ENCODE measurements around the gene PTER.

Gene PTER

DNA sequence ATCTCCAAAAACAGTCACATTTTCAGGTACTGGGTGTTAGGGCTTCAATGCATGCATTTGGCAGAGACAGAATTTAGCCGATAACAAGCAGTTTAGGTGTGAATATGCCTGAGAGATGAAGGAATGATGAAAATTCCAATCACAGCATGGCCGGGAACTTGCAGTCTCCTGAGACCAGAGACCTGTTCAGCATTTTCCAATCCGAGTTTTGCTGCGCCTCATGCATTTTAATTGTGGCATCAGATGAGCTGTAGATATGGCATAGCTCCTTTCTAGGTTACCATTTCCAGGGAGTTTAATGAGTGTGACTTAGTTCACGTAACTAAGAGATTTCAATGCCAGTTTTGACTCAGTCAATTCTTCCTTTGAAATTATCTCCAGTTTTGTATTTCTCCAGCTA lies 99.3 kb downstream of the PTER start:
- no peak overlapping the region for H3K4me3 ChIP-seq (ENCODE audit: low read depth, low read length)
- TF ChIP-seq, protein P1, sequence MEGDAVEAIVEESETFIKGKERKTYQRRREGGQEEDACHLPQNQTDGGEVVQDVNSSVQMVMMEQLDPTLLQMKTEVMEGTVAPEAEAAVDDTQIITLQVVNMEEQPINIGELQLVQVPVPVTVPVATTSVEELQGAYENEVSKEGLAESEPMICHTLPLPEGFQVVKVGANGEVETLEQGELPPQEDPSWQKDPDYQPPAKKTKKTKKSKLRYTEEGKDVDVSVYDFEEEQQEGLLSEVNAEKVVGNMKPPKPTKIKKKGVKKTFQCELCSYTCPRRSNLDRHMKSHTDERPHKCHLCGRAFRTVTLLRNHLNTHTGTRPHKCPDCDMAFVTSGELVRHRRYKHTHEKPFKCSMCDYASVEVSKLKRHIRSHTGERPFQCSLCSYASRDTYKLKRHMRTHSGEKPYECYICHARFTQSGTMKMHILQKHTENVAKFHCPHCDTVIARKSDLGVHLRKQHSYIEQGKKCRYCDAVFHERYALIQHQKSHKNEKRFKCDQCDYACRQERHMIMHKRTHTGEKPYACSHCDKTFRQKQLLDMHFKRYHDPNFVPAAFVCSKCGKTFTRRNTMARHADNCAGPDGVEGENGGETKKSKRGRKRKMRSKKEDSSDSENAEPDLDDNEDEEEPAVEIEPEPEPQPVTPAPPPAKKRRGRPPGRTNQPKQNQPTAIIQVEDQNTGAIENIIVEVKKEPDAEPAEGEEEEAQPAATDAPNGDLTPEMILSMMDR (IDR thresholded peaks at IDR 0.05; ENCODE audit: borderline replicate concordance, insufficient read depth, low read depth, low read length), result no peak

DNA sequence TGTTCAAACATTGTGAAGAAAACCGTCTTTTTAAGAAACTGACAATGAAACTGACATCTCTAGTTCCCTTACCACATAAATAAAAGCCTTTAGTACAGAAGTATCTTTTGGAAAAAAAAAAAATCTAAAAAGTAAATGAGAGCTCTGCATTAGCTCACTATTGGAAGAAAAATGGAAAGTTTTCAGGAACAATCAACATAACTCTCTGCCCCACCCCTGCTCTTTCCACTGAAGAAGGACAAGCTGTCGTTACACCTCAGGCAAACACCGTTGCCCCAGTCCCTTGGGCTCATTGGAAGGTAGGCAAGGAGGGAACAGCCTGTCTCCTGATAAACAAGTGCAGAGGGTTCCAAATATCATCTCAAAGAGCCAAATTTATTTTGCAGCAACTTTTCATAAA lies 107.3 kb downstream of the PTER start:
- TF ChIP-seq, protein P1 (IDR thresholded peaks at IDR 0.05; ENCODE audit: borderline replicate concordance, insufficient read depth, low read depth, low read length), result no peak
- no peak overlapping the region for H3K4me3 ChIP-seq (ENCODE audit: low read depth, low read length)

DNA sequence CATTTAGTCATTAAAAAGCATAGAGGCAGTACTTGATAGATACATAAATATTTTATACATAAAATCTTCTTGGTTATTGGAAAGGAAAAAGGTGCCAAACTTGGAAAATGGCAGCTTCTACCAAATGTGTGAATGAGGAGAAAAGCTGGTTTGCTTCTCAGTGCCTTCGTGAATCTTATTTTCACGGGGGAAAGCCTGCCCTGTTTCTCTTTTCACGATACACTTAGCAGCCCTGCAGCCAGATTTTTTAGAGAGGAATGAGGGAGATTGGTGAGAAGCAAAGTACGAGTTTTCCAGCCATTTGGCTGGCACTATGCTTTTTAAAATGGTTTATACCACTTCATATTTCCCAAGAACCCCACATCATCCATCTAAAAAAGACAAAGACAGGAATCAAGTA lies 107.8 kb downstream of the PTER start:
- TF ChIP-seq, protein P1 (IDR thresholded peaks at IDR 0.05; ENCODE audit: borderline replicate concordance, insufficient read depth, low read depth, low read length), result no peak
- no peak overlapping the region for H3K4me3 ChIP-seq (ENCODE audit: low read depth, low read length)

DNA sequence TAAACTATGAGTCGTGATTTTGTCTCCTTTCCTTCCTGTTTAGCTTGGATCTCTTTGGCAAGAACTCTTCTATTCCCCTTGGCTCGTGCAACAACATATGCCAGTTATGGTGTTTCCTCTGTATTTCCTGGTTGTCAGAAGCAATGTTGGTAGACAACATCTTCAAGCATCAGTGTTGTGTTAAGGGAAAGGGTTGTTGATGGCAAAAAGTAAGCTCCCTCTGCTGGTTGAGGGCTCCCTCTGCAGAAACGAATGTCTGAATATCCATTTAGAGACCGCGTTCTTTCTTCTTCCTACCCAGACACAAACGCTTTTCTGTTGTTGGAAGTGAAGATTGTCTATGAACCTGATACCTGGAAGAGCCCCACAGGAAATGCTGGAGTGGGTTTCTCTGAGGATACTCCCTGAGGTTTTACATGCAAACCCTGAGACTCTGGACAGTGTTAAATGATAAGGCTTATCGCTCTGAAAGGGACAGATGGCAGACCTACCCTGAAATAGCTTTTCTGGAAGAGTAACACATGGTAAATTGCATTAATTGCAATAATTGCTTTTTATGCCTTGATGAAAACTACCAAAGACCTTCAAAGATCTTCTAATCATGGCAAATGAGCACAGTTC lies 108.4 kb downstream of the PTER start:
- TF ChIP-seq, protein P1 (IDR thresholded peaks at IDR 0.05; ENCODE audit: borderline replicate concordance, insufficient read depth, low read depth, low read length), result peak; percentile 69
- H3K4me3 ChIP-seq (ENCODE audit: low read depth, low read length), result no peak overlapping the region

- H3K4me3 ChIP-seq (ENCODE audit: low read depth, low read length), result no peak overlapping the region
- TF ChIP-seq, protein P1 (IDR thresholded peaks at IDR 0.05; ENCODE audit: borderline replicate concordance, insufficient read depth, low read depth, low read length), result no peak
Measured at GRCh38 chr10:16547973-16548372, 111.2 kb downstream of the PTER start.

GRCh38 chr10:16559236-16559773 lies 122.5 kb downstream of the PTER start:
- TF ChIP-seq, protein P1 (IDR thresholded peaks at IDR 0.05; ENCODE audit: borderline replicate concordance, insufficient read depth, low read depth, low read length), result no peak
- H3K4me3 ChIP-seq (ENCODE audit: low read depth, low read length), result no peak overlapping the region

- H3K4me3 ChIP-seq (ENCODE audit: low read depth, low read length), result no peak overlapping the region
- TF ChIP-seq, protein P1 (IDR thresholded peaks at IDR 0.05; ENCODE audit: borderline replicate concordance, insufficient read depth, low read depth, low read length), result no peak
Measured at GRCh38 chr10:16562891-16563290, 126.1 kb downstream of the PTER start.

Measured in GM12875 (cell line).